Activated T-helper 2 cell treated with anti-CD3 and anti-CD28 coated beads, Interferon-gamma antibody, Interleukin-2, Interleukin-4, amounts not matched to agents 10 μg/mL and 5 μg/mL and 100 μg/mL, durations not matched to agents 14 hours and 24 hours and 36 hours (primary cell): Measurements from ENCODE around the gene TM9SF3. TPM values are rescaled to one million over a fixed set of nuclear protein-coding genes. Genes with fewer than 3 reads are reported as not detected.
"Not testable (repeated sequence)": the region's sequence is repeated elsewhere in the genome, so short reads cannot be mapped to it uniquely, and the experiment has no call there.

Experiments used
- DNase-seq: peaks from one replicate; pipeline ENCODE4 v3.0.0; 2021; ENCODE audit warnings: low spot score
- H3K27ac Mint-ChIP-seq: one replicate; pipeline ENCODE4 v1.8.0; 2021; ENCODE audit warnings: mixed read lengths
- H3K27me3 Mint-ChIP-seq: one replicate; pipeline ENCODE4 v1.8.0; 2021; ENCODE audit warnings: low read depth, mixed read lengths
- H3K36me3 Mint-ChIP-seq: one replicate; pipeline ENCODE4 v1.8.0; 2021; ENCODE audit warnings: low read depth, mixed read lengths
- H3K4me1 Mint-ChIP-seq: one replicate; pipeline ENCODE4 v1.8.0; 2021; ENCODE audit warnings: low read depth, mixed read lengths
- H3K4me3 Mint-ChIP-seq: one replicate; pipeline ENCODE4 v1.8.0; 2021; ENCODE audit warnings: low read depth, mild to moderate bottlenecking, moderate library complexity, mixed read lengths
- H3K9me3 Mint-ChIP-seq: one replicate; pipeline ENCODE4 v1.8.0; 2021; ENCODE audit warnings: mixed read lengths
- intact Hi-C: fragments of 100-400 bp; cut with micrococcal nuclease; formaldehyde crosslinking; loops from one replicate; pipeline ENCODE4 v1.15.1; 2023
- total RNA-seq: library from RNA; stranded (reverse); gene quantifications from 2 replicates; pipeline ENCODE4 v1.2.3, GENCODE V29; 2022

The TM9SF3 gene
- total RNA-seq, 1 donor from 2014 or later = 81.3 TPM

DNA sequence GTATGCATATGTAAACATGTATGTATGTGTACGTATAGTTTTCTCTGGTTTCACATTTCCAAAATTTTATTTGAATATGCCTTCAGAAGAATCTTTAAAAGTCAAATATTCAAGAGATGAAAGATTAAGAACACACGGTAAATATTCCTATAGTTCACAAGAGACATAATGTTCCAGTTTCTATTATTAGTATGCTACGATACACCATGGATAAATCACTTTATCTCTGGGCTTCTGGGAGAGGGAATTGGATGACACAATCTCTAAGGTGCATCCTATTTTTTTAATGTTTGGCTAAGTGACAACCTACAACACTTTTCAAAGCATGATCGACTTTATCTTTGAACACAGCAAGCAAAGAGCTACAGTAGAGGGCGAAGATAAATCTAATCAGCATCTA, 13.8 kb downstream of the TM9SF3 start:
- intact Hi-C loops = no loop called here

DNA sequence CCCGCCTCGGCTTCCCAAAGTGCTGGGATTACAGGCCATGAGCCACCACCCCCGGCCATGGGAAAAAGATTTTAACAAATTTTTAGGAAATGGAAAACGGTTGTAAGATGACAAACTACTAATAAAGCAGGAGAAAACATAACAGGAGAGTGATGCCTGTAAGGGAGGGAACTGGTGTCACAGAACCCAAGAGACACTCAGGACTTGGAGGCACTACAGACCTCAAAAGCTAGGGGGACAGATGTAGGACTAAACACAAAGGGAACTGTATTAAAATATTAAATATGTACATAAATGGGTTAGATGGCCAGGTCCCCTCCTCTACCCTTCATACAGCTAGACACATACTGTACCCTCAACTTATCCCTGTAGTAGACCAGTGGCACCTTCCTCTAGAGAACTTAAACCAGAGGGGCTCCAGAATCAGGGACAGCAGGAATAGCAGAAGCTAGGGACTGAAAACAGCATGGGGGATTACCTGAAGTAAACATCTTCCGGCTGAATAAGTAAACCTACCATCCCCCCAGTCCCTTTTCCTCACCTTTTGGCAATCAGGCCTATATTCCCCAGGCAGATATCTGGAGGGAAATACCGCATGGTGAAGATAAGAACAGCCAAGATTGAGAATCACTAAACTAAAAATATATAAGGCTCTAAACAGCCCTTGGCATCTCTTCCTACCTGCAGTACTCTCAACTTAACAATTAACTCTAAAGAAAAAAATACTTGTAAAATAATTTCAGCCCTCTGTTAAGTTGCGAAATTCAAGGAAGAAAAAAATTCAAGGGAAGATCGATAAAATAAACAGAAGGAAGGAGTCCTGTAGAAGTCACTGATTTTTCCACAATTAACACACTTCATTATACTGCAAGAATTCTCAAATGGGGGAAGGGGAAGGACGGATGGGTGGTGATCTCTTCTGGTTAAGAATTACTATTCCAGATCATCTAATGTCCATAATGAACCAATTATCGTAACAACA, 15.5 kb downstream of the TM9SF3 start:
- intact Hi-C loops = no loop called here
- Mint-ChIP-seq H3K4me1 (peaks cover 31% of the 10 kb centered on the region), H3K36me3 (peaks cover 76% of the 10 kb centered on the region), H3K27ac (no peak overlapping the region), H3K27me3 (no peaks in the 10 kb centered on the region), H3K9me3 (no peaks in the 10 kb centered on the region), H3K4me3 (no peak overlapping the region)
- DNase-seq = no peak

More for the DNA sequence above, 13.8 kb downstream of the TM9SF3 start:
- Mint-ChIP-seq H3K4me3 (no peak overlapping the region), H3K9me3 (no peaks in the 10 kb centered on the region), H3K36me3 (peaks cover 72% of the 10 kb centered on the region), H3K4me1 (peaks cover 31% of the 10 kb centered on the region), H3K27ac (no peak overlapping the region), H3K27me3 (no peaks in the 10 kb centered on the region)
- DNase-seq = no peak

DNA sequence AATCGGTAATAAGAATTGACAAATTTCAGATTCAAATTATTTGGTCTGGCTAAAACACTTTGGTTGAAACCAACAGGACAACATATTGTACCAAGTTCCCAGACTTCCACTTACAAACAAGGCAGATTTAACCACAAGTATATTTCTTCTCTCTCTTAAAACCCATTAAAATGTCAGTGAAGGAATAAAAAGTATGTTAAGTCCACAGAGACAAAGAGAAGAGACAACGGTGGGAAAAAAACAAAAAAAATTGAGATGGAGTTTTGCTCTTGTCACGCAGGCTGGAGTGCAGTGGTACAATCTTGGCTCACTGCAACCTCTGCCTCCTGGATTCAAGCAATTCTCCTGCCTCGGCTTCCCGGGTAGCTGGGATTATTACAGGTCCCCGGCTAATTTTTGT, 16.3 kb downstream of the TM9SF3 start:
- Mint-ChIP-seq H3K4me3 (no peak overlapping the region), H3K27me3 (no peaks in the 10 kb centered on the region), H3K36me3 (peaks cover 71% of the 10 kb centered on the region), H3K9me3 (no peaks in the 10 kb centered on the region), H3K4me1 (peaks cover 36% of the 10 kb centered on the region), H3K27ac (no peak overlapping the region)
- intact Hi-C loops = no loop called here
- DNase-seq = no peak

DNA sequence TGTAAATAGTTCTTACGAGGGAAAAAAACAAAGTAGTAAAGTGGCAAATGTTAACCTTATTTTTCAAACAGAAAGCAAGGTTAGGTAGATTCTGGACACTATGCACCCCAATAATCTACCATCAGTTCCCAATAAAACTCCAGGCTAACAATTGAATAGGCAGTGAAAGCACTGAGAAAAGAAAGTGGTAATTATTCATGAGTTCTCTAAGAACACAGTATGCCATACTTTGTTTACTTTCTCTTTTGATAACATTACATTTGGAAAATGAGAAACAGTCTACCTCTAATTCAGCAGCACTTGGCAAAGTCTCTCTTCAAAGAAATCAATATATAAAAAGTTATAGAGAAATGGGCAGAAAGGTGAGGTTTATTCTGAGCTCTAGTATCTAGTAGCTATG, 18.4 kb downstream of the TM9SF3 start:
- no peaks in the 10 kb centered on the region for H3K9me3 Mint-ChIP-seq
- H3K27me3 Mint-ChIP-seq = no peaks in the 10 kb centered on the region
- intact Hi-C loops = no loop called here
- no peak overlapping the region for H3K27ac Mint-ChIP-seq
- no peak overlapping the region for H3K4me3 Mint-ChIP-seq
- peaks cover 35% of the 10 kb centered on the region for H3K4me1 Mint-ChIP-seq
- peaks cover 66% of the 10 kb centered on the region for H3K36me3 Mint-ChIP-seq
- DNase-seq = no peak

DNA sequence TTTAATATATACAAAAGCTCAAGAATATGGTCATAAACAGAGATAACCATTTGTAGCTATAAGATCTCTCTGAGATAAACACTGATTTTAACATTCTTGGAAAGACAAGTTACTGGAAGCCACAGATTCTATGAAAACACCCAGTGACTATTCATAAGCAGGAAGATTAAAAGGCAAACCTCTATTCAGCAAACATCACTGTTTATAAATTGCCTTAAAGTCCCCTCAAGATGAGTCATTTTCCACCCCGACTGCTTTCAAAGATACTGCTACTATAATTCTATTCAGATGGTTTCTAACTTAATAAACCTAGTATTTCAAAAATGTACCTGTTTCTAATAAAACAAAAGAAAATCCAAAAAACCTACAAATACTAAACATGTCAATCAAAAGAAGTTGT, 21.0 kb downstream of the TM9SF3 start:
- intact Hi-C loops = loop anchor here (2.0 kb wide), 1 partner anchor 23 kb away; no protein-coding TSS in a partner anchor
- no peak for DNase-seq
- Mint-ChIP-seq H3K27me3 (no peaks in the 10 kb centered on the region), H3K4me3 (no peak overlapping the region), H3K27ac (no peak overlapping the region), H3K36me3 (peaks cover 63% of the 10 kb centered on the region), H3K4me1 (peaks cover 31% of the 10 kb centered on the region), H3K9me3 (no peaks in the 10 kb centered on the region)

DNA sequence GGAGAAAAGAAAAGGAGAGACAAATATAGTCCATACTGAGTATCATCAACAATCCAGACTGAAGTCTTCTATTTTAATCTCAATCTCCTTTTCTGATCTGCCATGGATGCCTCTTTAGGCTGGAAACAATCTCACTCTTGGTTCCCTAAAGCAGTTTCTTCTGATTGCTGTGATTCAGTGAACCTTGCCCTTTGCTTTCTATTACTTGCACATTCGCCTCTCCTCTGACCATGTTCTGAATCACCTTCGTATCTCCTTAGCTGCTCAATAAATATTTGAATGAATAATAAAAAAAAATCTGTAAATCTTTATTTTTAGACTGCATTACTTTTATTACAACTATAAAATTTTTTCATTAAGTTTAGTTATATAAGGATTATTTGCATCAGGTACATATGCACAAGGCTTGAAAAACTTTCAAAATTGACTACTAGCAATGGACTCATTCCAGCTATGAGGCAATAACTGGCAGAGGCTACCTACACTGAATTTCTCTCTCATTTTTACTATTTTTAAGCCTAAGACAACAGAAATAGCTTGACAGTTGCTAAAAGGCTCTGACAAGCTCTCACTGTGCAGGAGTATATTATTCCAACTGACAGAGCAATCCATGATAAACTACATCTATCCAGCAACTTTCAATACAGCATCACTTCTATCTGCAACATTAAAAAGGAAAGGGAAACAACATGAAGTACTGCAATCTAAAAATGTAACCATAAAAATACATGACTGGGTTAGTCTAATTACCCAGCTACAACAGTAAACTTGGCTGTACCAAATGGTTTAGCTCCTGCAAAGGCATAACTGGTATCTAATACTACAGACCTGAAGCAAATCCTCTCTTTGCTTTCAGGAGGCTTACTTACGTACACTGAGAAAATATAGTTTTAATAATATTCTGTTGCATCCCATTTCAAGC, 25.6 kb downstream of the TM9SF3 start:
- no peak overlapping the region for H3K27ac Mint-ChIP-seq
- intact Hi-C loops = no loop called here
- peaks cover 46% of the 10 kb centered on the region for H3K36me3 Mint-ChIP-seq
- peaks cover 9% of the 10 kb centered on the region for H3K4me1 Mint-ChIP-seq
- H3K9me3 Mint-ChIP-seq = no peaks in the 10 kb centered on the region
- no peaks in the 10 kb centered on the region for H3K27me3 Mint-ChIP-seq
- DNase-seq = no peak
- H3K4me3 Mint-ChIP-seq = no peak overlapping the region

DNA sequence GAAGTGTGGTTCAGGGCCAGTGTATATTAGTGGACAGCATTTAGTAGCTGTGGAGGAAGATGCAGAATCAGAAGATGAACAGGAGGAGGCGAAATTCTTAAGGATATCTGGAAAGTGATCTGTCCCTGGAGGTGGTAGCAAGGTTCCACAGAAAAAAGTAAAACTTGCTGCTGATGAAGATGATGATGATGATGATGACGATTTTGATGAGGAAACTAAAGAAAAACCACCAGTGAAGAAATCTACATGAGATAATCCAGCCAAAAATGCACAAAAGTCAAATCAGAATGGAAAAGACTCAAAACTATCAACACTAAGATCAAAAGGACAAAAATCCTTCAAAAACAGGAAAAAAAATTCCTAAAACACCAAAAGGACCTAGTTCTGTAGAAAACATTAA, 26.3 kb downstream of the TM9SF3 start:
- no peak for DNase-seq
- no peak overlapping the region for H3K4me3 Mint-ChIP-seq
- H3K27me3 Mint-ChIP-seq = no peaks in the 10 kb centered on the region
- intact Hi-C loops = no loop called here
- H3K9me3 Mint-ChIP-seq = no peaks in the 10 kb centered on the region
- H3K36me3 Mint-ChIP-seq = peaks cover 46% of the 10 kb centered on the region
- no peak overlapping the region for H3K27ac Mint-ChIP-seq
- H3K4me1 Mint-ChIP-seq = peaks cover 3% of the 10 kb centered on the region

DNA sequence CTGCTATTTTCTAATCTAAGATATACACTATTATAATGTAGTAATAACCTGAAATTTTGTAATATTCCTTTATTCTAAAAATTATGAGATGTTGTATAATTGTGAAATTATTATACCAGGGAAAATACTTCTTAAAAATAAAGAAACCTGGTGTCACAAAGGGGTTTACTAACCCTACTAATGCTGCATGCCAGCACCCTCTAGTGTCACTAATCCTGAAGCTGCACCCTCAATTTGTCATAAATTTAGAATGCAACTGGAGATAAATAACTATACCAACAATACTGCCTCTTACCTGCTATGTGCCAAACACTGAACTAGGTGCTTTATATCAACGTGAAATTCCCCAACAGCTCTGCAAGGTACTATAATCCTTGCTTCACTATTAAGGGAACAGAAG, 30.8 kb downstream of the TM9SF3 start:
- H3K4me3 Mint-ChIP-seq = no peak overlapping the region
- DNase-seq = no peak
- H3K27ac Mint-ChIP-seq = no peak overlapping the region
- H3K36me3 Mint-ChIP-seq = peaks cover 30% of the 10 kb centered on the region
- H3K27me3 Mint-ChIP-seq = no peaks in the 10 kb centered on the region
- no peaks in the 10 kb centered on the region for H3K4me1 Mint-ChIP-seq
- no peaks in the 10 kb centered on the region for H3K9me3 Mint-ChIP-seq
- intact Hi-C loops = no loop called here

DNA sequence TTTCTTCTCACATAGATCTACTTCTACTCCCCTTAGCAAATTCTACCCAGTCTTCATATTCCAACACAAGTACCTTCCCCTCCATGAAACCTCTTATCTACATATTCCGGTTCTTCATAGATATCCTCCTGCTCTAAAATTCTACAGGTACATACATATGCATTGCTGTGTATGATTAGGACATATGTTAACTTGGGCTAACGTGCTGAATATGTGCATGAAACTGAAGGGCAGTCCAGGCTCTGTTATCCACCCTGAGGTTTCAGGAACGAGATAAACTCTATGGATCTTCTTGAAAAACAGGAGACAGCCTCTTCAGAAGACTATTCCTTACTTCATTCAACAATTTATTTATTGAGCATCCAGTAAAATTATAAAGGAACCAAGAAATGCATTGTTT, 31.5 kb downstream of the TM9SF3 start:
- intact Hi-C loops = no loop called here
- Mint-ChIP-seq H3K4me1 (no peaks in the 10 kb centered on the region), H3K27ac (no peak overlapping the region), H3K27me3 (no peaks in the 10 kb centered on the region), H3K9me3 (no peaks in the 10 kb centered on the region), H3K36me3 (peaks cover 23% of the 10 kb centered on the region), H3K4me3 (no peak overlapping the region)
- no peak for DNase-seq

DNA sequence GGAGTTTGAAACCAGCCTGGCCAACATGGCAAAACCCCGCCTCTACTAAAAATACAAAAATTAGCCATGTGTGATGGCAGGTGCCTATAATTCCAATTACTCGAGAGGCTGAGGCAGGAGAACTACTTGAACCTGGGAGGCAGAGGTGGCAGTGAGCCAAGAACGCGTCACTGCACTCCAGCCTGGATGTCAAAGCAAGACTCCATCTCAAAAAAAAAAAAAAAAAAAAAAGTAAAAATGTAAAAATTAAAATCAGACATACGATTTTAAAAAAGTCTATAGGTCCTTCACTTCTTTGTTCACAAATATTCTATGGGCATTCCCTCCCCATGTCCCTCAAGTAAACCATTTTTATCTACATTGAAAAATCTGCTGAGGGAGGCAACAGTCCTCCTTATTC, 38.2 kb downstream of the TM9SF3 start:
- H3K36me3 Mint-ChIP-seq = peaks cover 46% of the 10 kb centered on the region
- H3K27ac Mint-ChIP-seq = no peak overlapping the region
- H3K4me3 Mint-ChIP-seq = no peak overlapping the region
- H3K4me1 Mint-ChIP-seq = no peaks in the 10 kb centered on the region
- no peak for DNase-seq
- intact Hi-C loops = no loop called here
- no peaks in the 10 kb centered on the region for H3K9me3 Mint-ChIP-seq
- H3K27me3 Mint-ChIP-seq = no peaks in the 10 kb centered on the region

DNA sequence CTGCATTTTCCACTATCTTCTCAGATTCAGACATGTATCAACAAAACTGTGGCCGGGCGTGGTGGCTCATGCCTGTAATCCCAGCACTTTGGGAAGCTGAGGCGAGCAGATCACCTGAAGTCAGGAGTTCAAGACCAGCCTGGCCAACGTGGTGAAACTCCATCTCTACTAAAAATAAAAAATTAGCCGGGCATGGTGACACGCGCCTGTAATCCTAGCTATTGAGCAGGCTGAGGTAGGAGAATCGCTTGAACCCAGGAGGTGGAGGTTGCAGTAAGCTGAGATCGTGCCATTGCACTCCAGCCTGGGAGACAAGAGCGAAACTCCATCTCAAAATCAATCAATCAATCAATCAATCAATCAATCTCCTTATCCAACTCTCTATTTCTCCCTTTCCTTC, 41.3 kb downstream of the TM9SF3 start:
- H3K4me1 Mint-ChIP-seq, H3K27ac Mint-ChIP-seq, H3K4me3 Mint-ChIP-seq, intact Hi-C loops, DNase-seq, H3K9me3 Mint-ChIP-seq, H3K27me3 Mint-ChIP-seq: not testable (repeated sequence)
- peaks cover 50% of the 10 kb centered on the region for H3K36me3 Mint-ChIP-seq

DNA sequence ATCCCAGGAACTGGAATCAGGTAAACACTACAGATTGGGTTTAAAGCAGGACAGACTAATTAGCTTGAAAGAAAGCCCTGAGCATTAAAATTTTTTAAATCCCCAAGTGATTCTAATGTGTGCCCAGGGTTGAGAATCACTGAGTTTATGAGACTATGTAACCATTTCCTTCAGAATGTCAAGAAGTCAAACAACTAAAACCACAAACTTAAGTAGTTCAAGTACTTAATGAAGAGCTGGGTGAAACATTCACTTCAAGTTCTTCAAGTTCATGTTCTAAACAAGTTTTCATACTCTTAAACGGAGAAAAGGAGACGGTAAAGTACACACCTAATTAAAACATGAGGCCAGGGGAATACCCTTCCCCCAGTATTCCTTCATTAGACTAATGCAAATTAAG, 44.9 kb downstream of the TM9SF3 start:
- H3K36me3 Mint-ChIP-seq = peaks cover 53% of the 10 kb centered on the region
- no peak overlapping the region for H3K27ac Mint-ChIP-seq
- H3K27me3 Mint-ChIP-seq = no peaks in the 10 kb centered on the region
- peaks cover 3% of the 10 kb centered on the region for H3K4me1 Mint-ChIP-seq
- DNase-seq = no peak
- H3K4me3 Mint-ChIP-seq = no peak overlapping the region
- intact Hi-C loops = no loop called here
- H3K9me3 Mint-ChIP-seq = no peaks in the 10 kb centered on the region

DNA sequence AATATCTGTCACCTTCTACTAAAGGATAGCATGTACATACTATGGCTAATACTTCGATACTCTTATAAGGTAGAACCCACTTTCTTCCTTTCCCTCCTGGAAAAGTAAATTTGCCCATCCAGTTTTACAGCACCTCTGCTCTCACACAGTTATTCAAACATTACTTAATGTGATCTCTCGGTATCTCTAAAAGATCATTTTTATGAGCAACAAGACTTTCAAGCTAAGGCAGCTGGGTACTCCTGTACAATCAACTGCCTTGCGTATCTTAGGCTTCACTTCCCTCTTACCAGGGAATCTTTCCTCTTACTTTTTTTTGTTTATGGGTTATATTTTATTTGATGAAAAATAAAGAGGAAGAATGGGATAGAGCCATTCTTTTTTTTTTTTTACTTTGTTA, 46.6 kb downstream of the TM9SF3 start:
- H3K4me1 Mint-ChIP-seq = peaks cover 6% of the 10 kb centered on the region

More for the DNA sequence above, 46.6 kb downstream of the TM9SF3 start:
- intact Hi-C loops = no loop called here
- Mint-ChIP-seq H3K4me3 (no peak overlapping the region), H3K36me3 (peaks cover 43% of the 10 kb centered on the region), H3K27me3 (no peaks in the 10 kb centered on the region), H3K9me3 (no peaks in the 10 kb centered on the region), H3K27ac (no peak overlapping the region)
- no peak for DNase-seq
